HepG2 (cell line): Measurements from ENCODE around the gene RERE. TPM values are rescaled to one million over a fixed set of nuclear protein-coding genes. Genes with fewer than 3 reads are reported as not detected.

Experiments
- AHR ChIP-seq: IDR thresholded peaks from 2 replicates; pipeline ENCODE4 v1.6.1; 2018; ENCODE audit warnings: missing genetic modification reagents, missing compliant biosample characterization
- ARNT2 ChIP-seq: sonication (generic); formaldehyde crosslinking; IDR thresholded peaks from 2 replicates; pipeline ENCODE4 v1.8.0; 2022; ENCODE audit warnings: mild to moderate bottlenecking, low read depth, missing genetic modification reagents, moderate library complexity
- ATF4 ChIP-seq, 2 experiments: fragments of 450-650 bp in 1 of 2; sonication (generic) in 1 of 2; formaldehyde crosslinking; IDR thresholded peaks; 2 replicates each; pipeline versions ENCODE4 v1.5.0 to v1.8.0; 2020 to 2022; ENCODE audit warnings: mild to moderate bottlenecking in 1 of 2, missing genetic modification reagents in 1 of 2
- BCL6 ChIP-seq: IDR thresholded peaks from 2 replicates; pipeline ENCODE4 v1.6.1; 2016; ENCODE audit warnings: missing genetic modification reagents, missing compliant biosample characterization
- CCAR2 ChIP-seq: fragments of 200-400 bp; formaldehyde crosslinking; optimal IDR thresholded peaks from 2 replicates; pipeline ENCODE3; 2018; ENCODE audit warnings: low read depth, mild to moderate bottlenecking, low read length, moderate library complexity
- CERS6 ChIP-seq: sonication (generic); formaldehyde crosslinking; IDR thresholded peaks from 2 replicates; pipeline ENCODE4 v1.5.0; 2020; ENCODE audit warnings: missing genetic modification reagents
- GATAD1 ChIP-seq: IDR thresholded peaks from 2 replicates; pipeline ENCODE4 v1.6.1; 2016; ENCODE audit warnings: missing genetic modification reagents, missing compliant biosample characterization
- GPN1 ChIP-seq: sonication (generic); formaldehyde crosslinking; IDR thresholded peaks from 2 replicates; pipeline ENCODE4 v1.5.1; 2020; ENCODE audit warnings: missing genetic modification reagents, borderline replicate concordance
- HDAC1 ChIP-seq: sonication (generic); formaldehyde crosslinking; IDR thresholded peaks from 2 replicates; pipeline ENCODE4 v1.5.1; 2020; ENCODE audit warnings: mild to moderate bottlenecking, missing genetic modification reagents
- KLF6 ChIP-seq: IDR thresholded peaks from 2 replicates; pipeline ENCODE4 v1.8.0; 2016; ENCODE audit warnings: missing biosample characterization, missing genetic modification reagents
- PAX8 ChIP-seq: sonication (generic); formaldehyde crosslinking; IDR thresholded peaks from 2 replicates; pipeline ENCODE4 v1.8.0; 2022; ENCODE audit warnings: mild to moderate bottlenecking, missing genetic modification reagents, borderline replicate concordance
- PITX1 ChIP-seq: sonication (generic); formaldehyde crosslinking; IDR thresholded peaks from 2 replicates; pipeline ENCODE4 v1.5.1; 2020; ENCODE audit warnings: mild to moderate bottlenecking, missing genetic modification reagents
- SAFB2 ChIP-seq: sonication (generic); formaldehyde crosslinking; IDR thresholded peaks from 2 replicates; pipeline ENCODE4 v1.5.1; 2020; ENCODE audit warnings: missing genetic modification reagents, low read depth, mild to moderate bottlenecking, borderline replicate concordance
- SATB2 ChIP-seq: sonication (generic); formaldehyde crosslinking; IDR thresholded peaks from 2 replicates; pipeline ENCODE4 v1.5.0; 2020; ENCODE audit warnings: missing genetic modification reagents
- SCMH1 ChIP-seq: sonication (generic); formaldehyde crosslinking; IDR thresholded peaks from 2 replicates; pipeline ENCODE4 v1.9.0; 2021; ENCODE audit warnings: missing genetic modification reagents, mild to moderate bottlenecking, borderline replicate concordance
- SNAPC2 ChIP-seq: sonication (generic); formaldehyde crosslinking; IDR thresholded peaks from 2 replicates; pipeline ENCODE4 v1.8.1; 2022; ENCODE audit warnings: mild to moderate bottlenecking, missing genetic modification reagents
- SP5 ChIP-seq: IDR thresholded peaks from 2 replicates; pipeline ENCODE4 v1.6.1; 2016; ENCODE audit warnings: low read depth, borderline replicate concordance
- XRCC5 ChIP-seq: fragments of 200-400 bp; formaldehyde crosslinking; optimal IDR thresholded peaks from 2 replicates; pipeline ENCODE3; 2017; ENCODE audit warnings: mild to moderate bottlenecking, low read length
- ZNF431 ChIP-seq: sonication (generic); formaldehyde crosslinking; IDR thresholded peaks from 2 replicates; pipeline ENCODE4 v1.9.0; 2022; ENCODE audit warnings: missing genetic modification reagents, low read depth, mild to moderate bottlenecking, borderline replicate concordance
- ZNF556 ChIP-seq: sonication (generic); formaldehyde crosslinking; IDR thresholded peaks from 2 replicates; pipeline ENCODE4 v1.4.0; 2020; ENCODE audit warnings: mild to moderate bottlenecking, missing genetic modification reagents, borderline replicate concordance
- ZNF557 ChIP-seq: sonication (generic); formaldehyde crosslinking; IDR thresholded peaks from 2 replicates; pipeline ENCODE4 v1.4.0; 2020; ENCODE audit warnings: missing genetic modification reagents
- ZNF562 ChIP-seq: sonication (generic); formaldehyde crosslinking; IDR thresholded peaks from 2 replicates; pipeline ENCODE4 v1.8.0; 2022; ENCODE audit warnings: missing genetic modification reagents, borderline replicate concordance
- ZNF567 ChIP-seq: sonication (generic); formaldehyde crosslinking; IDR thresholded peaks from 2 replicates; pipeline ENCODE4 v1.8.1; 2023; ENCODE audit warnings: mild to moderate bottlenecking, missing genetic modification reagents, borderline replicate concordance
- ZNF580 ChIP-seq: IDR thresholded peaks from 2 replicates; pipeline ENCODE4 v1.6.1; 2016; ENCODE audit warnings: low read depth, borderline replicate concordance
- ZNF703 ChIP-seq: sonication (generic); formaldehyde crosslinking; IDR thresholded peaks from 2 replicates; pipeline ENCODE4 v1.5.1; 2020; ENCODE audit warnings: missing genetic modification reagents, mild to moderate bottlenecking, moderate library complexity, borderline replicate concordance
- ZNF781 ChIP-seq: sonication (generic); formaldehyde crosslinking; IDR thresholded peaks from 2 replicates; pipeline ENCODE4 v1.5.1; 2020; ENCODE audit warnings: borderline replicate concordance, mild to moderate bottlenecking, missing genetic modification reagents; ENCODE audit errors: not compliant biosample characterization
- ZZZ3 ChIP-seq: sonication (generic); formaldehyde crosslinking; IDR thresholded peaks from 2 replicates; pipeline ENCODE4 v1.4.0; 2020; ENCODE audit warnings: missing genetic modification reagents, mild to moderate bottlenecking, borderline replicate concordance
- polyA plus RNA-seq, 8 experiments: library from polyadenylated mRNA; depleted of rRNA in 3 of 8; stranded (reverse) in 7 of 8; unstranded in 1 of 8; fragments of >200 nt; fragmentation: Illumina TruSeq in 4 of 8; extraction: Trizol in 4 of 8; gene quantifications; 2 replicates each; pipeline versions ENCODE4 v1.2.1 to v1.2.3, GENCODE V29; 2011 to 2016; ENCODE audit warnings: low read depth in 4 of 8, missing spikeins in 1 of 8, mixed read lengths in 1 of 8; ENCODE audit not compliant: insufficient read depth in 1 of 8
- total RNA-seq, 5 experiments: library from RNA; depleted of rRNA; stranded (reverse); fragments of >200 nt; fragmentation: Illumina TruSeq; extraction: Trizol; gene quantifications; 2 replicates each; pipeline ENCODE4 v1.2.3, GENCODE V29; 2016; ENCODE audit warnings: low read depth in 1 of 5
- TF ChIP-seq, protein P1 (sequence below): sonication (generic); formaldehyde crosslinking; IDR thresholded peaks from 2 replicates; pipeline ENCODE4; 2020; ENCODE audit warnings: missing genetic modification reagents, mild to moderate bottlenecking, borderline replicate concordance

The RERE gene
- total and polyA plus RNA-seq, 2 of the 13 experiments (the other 11 are each of a cell fraction or from before 2014, with no cell fraction given): 18.3 to 21.9 TPM

GRCh38 chr1:8663915-8664329, 153.5 kb downstream of the RERE start (continued):
- TF ChIP-seq ZNF431 (no peak), SATB2 (no peak), AHR (no peak), ARNT2 (no peak), KLF6 (CRISPR knock-in tag) (no peak), ZNF562 (CRISPR knock-in tag) (no peak), XRCC5 (no peak), ZNF580 (CRISPR knock-in tag) (0 out of 2 replicates have a peak, but pooled peaks have one; percentile 5), ZZZ3 (CRISPR knock-in tag) (no peak), ATF4 (CRISPR knock-in tag; IDR thresholded peaks at IDR 0.05) (peak in 1 of 2 experiments; percentile 50; a peak in 2 of 4 replicates), GATAD1 (CRISPR knock-in tag) (no peak), HDAC1 (peak; percentile 82), CERS6 (CRISPR knock-in tag) (no peak), ZNF567 (no peak), SP5 (CRISPR knock-in tag) (peak; percentile 38; the same call in 1 of the 2 replicates), CCAR2 (no peak), ZNF556 (peak; percentile 57; the same call in 1 of the 2 replicates), ZNF781 (CRISPR knock-in tag) (no peak), BCL6 (CRISPR knock-in tag) (0 out of 2 replicates have a peak, but pooled peaks have one; percentile 53), SAFB2 (CRISPR knock-in tag) (no peak), PITX1 (CRISPR knock-in tag) (no peak), SCMH1 (CRISPR knock-in tag) (no peak), PAX8 (CRISPR knock-in tag) (no peak), ZNF557 (CRISPR knock-in tag) (no peak), SNAPC2 (CRISPR knock-in tag) (no peak), ZNF703 (CRISPR knock-in tag) (no peak), GPN1 (no peak)
- TF ChIP-seq, protein P1, sequence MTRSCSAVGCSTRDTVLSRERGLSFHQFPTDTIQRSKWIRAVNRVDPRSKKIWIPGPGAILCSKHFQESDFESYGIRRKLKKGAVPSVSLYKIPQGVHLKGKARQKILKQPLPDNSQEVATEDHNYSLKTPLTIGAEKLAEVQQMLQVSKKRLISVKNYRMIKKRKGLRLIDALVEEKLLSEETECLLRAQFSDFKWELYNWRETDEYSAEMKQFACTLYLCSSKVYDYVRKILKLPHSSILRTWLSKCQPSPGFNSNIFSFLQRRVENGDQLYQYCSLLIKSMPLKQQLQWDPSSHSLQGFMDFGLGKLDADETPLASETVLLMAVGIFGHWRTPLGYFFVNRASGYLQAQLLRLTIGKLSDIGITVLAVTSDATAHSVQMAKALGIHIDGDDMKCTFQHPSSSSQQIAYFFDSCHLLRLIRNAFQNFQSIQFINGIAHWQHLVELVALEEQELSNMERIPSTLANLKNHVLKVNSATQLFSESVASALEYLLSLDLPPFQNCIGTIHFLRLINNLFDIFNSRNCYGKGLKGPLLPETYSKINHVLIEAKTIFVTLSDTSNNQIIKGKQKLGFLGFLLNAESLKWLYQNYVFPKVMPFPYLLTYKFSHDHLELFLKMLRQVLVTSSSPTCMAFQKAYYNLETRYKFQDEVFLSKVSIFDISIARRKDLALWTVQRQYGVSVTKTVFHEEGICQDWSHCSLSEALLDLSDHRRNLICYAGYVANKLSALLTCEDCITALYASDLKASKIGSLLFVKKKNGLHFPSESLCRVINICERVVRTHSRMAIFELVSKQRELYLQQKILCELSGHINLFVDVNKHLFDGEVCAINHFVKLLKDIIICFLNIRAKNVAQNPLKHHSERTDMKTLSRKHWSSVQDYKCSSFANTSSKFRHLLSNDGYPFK (CRISPR knock-in tag): no peak
